B cell (primary cell): ENCODE results near the gene ELANE.

ENCODE experiments used
- EZH2 ChIP-seq: IDR thresholded peaks from 2 replicates; pipeline ENCODE4 v1.6.1; 2012; ENCODE audit warnings: borderline replicate concordance, low read depth, mild to moderate bottlenecking, moderate library complexity, low read length; ENCODE audit not compliant: insufficient read depth, poor library complexity, severe bottlenecking
- TF ChIP-seq, protein P1 (sequence below): fragments of 200-600 bp; IDR thresholded peaks from one replicate; pipeline ENCODE4 v1.8.0; 2022; ENCODE audit warnings: antibody characterized with exemption, mild to moderate bottlenecking

- TF ChIP-seq, protein P1, sequence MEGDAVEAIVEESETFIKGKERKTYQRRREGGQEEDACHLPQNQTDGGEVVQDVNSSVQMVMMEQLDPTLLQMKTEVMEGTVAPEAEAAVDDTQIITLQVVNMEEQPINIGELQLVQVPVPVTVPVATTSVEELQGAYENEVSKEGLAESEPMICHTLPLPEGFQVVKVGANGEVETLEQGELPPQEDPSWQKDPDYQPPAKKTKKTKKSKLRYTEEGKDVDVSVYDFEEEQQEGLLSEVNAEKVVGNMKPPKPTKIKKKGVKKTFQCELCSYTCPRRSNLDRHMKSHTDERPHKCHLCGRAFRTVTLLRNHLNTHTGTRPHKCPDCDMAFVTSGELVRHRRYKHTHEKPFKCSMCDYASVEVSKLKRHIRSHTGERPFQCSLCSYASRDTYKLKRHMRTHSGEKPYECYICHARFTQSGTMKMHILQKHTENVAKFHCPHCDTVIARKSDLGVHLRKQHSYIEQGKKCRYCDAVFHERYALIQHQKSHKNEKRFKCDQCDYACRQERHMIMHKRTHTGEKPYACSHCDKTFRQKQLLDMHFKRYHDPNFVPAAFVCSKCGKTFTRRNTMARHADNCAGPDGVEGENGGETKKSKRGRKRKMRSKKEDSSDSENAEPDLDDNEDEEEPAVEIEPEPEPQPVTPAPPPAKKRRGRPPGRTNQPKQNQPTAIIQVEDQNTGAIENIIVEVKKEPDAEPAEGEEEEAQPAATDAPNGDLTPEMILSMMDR, result no peak
- TF ChIP-seq EZH2, result no peak
Measured at GRCh38 chr19:808423-808775, 43.7 kb upstream of the ELANE start.
